ENCODE measurements around the gene PRG3.
"Not testable (repeated sequence)": the region's sequence is repeated elsewhere in the genome, so short reads cannot be mapped to it uniquely, and the experiment has no call there.

The PRG3 gene

GRCh38 chr11:57407941-57408475 lies 27.1 kb upstream of the PRG3 start:
- no peak for DNase-seq

- DNase-seq: no peak
Observed at GRCh38 chr11:57407010-57407920, 26.3 kb upstream of the PRG3 start.

- DNase-seq: no peak
Observed at GRCh38 chr11:57406337-57406904, 25.5 kb upstream of the PRG3 start.

GRCh38 chr11:57405271-57405860 lies 24.4 kb upstream of the PRG3 start:
- no peak for DNase-seq

GRCh38 chr11:57403802-57404147 lies 22.8 kb upstream of the PRG3 start:
- DNase-seq: no peak

GRCh38 chr11:57403003-57403801 lies 22.3 kb upstream of the PRG3 start:
- not testable (repeated sequence) for DNase-seq

GRCh38 chr11:57402188-57403002 lies 21.4 kb upstream of the PRG3 start:
- no peak for DNase-seq

GRCh38 chr11:57399972-57400578 lies 19.1 kb upstream of the PRG3 start:
- no peak for DNase-seq

GRCh38 chr11:57399221-57399620 lies 18.3 kb upstream of the PRG3 start:
- no peak for DNase-seq

- no peak for DNase-seq
Observed at GRCh38 chr11:57397394-57397990, 16.5 kb upstream of the PRG3 start.

- no peak for DNase-seq
Observed at GRCh38 chr11:57396744-57397143, 15.8 kb upstream of the PRG3 start.

GRCh38 chr11:57395905-57396623 lies 15.1 kb upstream of the PRG3 start:
- DNase-seq: no peak

- no peak for DNase-seq
Observed at GRCh38 chr11:57394203-57394965, 13.4 kb upstream of the PRG3 start.

- DNase-seq: no peak
Observed at GRCh38 chr11:57392763-57393105, 11.8 kb upstream of the PRG3 start.

GRCh38 chr11:57392066-57392762 lies 11.3 kb upstream of the PRG3 start:
- no peak for DNase-seq

GRCh38 chr11:57391539-57391938 lies 10.6 kb upstream of the PRG3 start:
- no peak for DNase-seq

GRCh38 chr11:57391111-57391510 lies 10.2 kb upstream of the PRG3 start:
- DNase-seq: no peak

- DNase-seq: no peak
Observed at GRCh38 chr11:57390535-57390934, 9.6 kb upstream of the PRG3 start, which contains the start of gene PRG2. Gene PRG2, minus strand, starts transcription at chr11:57390650. Its CDS starts 706 bp downstream, at chr11:57389944.
